IPS DF 19.7 (cell line): Measurements from ENCODE around the gene ADGRL2.

Experiments
- DNase-seq: peaks from one replicate; pipeline ENCODE4 v3.0.0-alpha.2; 2013; ENCODE audit warnings: low read depth, low spot score

Gene ADGRL2

DNA sequence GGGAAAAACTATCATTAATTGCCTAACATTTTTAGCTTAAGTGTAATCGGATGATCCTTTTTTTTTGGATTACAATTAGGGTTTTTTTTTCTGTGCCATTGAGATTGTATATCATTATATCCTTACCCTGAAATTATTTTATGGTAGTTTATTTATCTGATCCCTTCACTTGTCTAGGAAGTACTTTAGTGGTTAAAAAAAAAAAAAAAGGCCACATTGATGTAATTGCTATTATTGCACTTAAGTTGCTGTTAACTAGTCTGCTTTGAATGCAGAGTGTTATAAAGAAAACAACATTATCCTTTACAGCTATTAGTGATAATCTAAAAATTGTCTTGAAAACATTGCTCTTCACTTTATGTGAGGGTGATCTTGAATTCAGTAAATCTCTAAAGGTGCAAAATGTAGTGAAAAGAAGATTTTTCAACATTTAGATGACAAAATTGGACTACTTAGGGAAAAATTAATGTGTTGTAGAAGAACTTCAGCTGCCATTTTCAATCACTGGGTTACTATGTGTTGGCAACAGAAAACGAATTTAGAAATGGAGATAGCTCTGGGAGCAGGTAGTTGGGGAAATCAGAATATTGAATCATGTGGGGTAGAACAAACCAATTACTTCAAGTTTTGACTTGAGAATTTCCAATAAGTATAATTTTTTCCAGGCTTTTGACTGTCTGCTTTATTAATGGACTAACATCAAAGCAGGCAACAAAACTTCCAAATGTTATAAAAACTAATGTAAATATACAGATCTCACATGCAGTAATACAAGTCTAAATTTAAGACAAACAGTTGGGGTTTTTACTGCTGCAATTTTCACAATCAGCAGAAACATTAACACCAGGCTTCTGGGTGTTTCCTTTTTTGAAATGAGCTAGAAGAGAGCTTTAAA, 5.0 kb downstream of the ADGRL2 start:
- DNase-seq: no peak

DNA sequence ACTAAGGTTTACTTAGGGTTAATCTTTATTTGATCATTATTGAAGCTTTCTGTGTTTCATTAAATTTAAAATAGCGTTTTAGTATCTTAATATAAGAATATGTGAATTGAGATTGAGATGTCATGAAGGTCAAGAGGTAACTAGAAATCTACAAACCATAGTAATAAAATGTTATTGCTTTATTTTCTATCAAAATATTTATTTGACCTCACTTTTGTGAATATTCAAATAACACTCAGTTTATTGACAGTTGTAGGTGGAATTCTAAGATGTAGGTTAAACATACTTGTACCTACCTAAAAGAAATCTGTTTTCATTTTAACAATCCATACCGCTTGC, 5.7 kb downstream of the ADGRL2 start:
- no peak for DNase-seq

DNA sequence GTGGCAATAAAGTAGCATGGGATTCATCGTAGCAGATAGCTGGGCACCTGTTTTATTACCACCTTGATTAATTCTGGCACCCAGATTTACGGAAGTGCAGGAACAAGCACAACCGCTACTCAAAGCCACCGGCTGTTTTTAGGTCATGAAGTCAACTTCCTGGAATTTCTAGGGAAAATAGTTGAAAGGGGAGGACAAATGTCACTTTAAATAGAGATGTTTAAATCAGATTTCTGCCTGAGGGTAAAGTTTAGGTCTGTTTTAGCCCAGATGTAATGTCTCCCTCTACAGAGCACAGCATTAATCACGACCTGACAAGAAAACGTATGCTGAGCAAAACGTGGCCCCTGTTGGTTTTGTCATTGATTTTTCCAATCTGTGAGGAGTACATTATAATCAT, 8.0 kb downstream of the ADGRL2 start:
- DNase-seq: no peak

DNA sequence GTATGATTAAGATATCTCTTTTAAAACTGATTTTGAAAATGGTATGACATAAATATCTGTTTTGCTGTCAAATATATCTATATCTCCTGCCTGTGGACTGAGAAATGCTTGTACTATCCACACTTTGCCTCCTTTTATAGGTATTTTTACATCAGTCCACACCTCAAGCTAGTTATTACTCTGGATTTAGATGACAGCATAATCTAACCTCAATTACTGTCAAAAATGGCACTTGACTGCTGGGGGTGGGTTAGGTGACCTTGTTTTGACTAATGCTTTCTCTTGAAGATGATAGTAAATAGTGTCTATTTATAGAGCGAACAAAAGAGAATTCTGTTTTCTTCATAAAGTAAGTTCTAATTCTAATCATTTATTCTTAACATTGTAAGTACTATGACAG, 9.1 kb downstream of the ADGRL2 start:
- DNase-seq: no peak

DNA sequence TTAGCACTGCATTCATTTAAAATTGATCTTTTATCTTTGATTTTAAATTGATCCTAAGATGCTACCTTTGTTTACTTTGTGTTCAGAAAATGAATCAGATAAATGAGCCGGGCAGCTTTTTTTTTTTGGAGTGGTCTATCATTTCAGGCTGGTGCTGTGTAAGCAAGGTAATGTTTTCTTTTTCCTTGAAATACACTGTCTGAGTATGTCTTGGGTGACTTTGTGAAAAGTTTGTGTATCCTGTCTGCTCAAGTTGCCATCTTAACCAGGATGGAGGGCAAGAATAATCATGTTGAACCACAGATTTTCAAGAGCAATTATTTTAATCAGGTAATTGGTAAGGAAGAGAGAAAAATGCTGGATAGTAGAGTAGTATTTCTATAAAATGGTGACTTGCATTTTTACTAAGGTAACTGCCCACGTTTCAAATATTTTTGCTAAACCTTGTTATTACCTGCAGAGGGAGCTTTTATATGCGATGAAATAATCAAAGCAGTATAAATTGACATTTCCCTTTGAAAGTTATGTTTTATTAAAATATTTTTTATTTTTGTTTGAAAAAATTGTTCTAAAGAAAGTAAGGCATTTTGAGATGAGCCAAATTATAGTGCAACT, 11.1 kb downstream of the ADGRL2 start:
- DNase-seq: no peak

DNA sequence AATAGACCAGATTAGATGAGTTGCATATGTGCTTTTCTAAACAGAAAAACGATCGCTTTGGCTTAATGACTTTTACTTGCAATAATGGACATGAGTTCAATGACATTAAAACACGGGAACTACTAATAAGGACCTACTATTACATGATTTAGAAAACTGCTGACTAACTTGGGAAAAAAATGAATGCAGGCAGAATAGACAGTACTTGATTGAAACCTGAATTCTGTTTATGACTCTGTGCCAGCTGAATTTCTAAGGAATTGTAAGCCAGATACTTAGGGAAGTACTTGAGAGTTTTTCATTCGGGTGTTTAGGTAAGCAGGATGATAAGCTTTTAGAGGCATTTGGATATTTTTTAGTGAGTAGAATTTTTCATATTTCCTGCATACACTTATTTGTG, 12.0 kb downstream of the ADGRL2 start:
- DNase-seq: no peak

DNA sequence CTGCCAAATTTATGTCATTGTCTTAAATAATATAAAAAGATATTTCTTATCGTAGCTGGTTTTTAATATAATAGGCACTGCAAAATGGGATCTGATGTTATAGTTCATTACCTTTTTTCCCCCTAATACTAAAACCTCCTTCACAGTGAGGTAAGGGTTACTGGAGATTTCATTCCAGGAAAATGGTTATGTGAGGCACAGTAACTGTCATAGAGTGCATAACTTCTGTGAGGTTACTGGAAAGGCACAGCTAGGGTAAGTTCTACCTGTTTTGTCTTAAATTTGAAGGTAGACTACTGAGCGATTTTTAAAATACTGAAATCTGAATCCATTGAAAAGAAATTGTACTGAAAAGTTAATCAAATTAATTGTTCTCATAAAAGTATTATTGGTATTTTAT, 13.0 kb downstream of the ADGRL2 start:
- no peak for DNase-seq

DNA sequence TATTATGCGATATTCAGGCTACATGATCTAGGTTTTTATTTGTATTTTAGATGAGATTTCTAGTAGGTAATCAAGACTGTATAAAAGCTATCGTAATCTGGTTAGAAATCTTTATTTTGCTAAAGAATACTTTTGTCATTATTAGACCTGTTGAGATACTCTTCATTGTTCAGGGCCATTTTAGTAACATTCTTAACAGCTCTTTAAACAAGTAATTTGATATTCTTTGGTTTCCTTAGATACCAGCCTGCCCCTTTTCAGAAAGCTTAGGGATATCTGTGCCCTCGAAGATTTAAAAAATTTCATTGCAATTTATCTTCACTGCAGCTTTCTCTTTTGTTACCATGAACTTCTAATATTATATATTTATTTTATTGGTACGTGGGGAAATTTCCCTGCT, 18.9 kb downstream of the ADGRL2 start:
- DNase-seq: no peak

DNA sequence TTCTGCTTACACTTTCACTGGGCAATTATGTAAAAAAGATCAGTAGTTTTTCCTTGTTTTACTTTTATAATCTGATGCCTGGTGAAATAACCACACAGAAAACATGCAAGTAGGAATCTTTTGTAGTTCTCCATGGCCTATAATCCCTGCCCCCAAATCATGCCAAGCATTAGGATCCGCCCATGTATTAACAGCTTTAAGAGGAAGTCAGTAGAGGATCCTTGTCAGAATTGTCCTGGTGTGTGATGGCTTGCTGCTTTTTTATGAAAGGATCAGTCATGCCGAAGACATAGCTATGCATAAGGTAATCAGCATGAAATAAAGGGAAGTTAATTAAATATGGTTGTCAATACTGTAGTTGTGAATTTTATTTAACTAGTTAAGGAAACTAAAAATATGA, 20.0 kb downstream of the ADGRL2 start:
- no peak for DNase-seq

DNA sequence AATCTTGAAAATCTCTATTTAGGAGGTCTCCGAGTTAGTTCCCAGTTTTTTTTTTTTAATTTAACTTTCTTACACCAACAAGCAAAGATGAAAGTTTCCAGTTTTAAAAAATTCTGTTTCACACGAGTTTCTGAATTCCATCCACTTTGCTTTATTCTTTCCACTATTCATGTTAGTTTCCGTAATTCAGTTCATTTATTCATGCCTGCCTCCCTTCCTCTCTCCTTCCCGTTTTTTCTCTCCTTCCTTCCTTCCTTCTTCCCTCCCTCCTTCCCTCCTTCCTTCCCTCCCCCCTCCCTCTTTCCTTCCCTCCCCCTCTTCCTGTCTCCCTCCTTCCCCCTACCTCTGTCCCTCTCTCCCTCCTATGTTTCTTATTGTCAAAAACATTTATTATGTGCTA, 22.3 kb downstream of the ADGRL2 start:
- DNase-seq: no peak

DNA sequence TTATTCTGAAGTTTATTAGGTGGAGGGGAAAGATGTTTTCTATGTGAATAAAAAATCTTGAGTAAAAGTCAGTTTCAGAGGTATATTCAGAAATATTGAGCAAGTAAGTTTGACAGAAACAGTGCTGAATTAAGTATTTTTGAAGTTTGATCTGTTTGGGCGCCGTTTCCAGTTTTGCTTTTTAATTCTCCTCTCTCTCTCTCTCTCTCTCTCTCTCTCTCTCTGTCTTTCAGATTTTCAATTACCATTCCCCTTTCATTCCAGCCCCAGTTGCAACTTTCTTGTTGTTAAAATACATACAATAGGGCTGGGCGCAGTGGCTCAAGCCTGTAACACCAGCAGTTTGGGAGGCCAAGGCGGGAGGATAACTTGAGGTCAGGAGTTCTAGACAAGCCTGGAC, 24.0 kb downstream of the ADGRL2 start:
- DNase-seq: no peak

DNA sequence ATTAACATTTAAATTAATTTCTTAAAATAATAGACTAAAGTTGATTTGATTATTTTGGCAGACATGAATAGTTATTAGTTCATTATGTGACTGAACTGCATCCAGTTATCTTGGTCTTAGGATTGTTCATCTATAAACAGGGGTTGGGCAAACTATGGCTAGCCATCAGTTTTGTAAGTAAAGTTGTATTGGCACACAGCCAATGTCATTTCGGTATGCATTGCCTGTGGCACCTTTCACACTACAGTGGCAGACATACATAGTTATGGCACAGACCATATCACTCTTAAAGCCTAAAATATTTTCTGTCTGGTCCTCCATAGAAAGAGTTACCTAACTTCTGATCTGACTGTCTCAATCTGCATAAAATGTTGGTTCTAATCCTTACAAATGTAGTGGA, 27.2 kb downstream of the ADGRL2 start:
- DNase-seq: no peak

DNA sequence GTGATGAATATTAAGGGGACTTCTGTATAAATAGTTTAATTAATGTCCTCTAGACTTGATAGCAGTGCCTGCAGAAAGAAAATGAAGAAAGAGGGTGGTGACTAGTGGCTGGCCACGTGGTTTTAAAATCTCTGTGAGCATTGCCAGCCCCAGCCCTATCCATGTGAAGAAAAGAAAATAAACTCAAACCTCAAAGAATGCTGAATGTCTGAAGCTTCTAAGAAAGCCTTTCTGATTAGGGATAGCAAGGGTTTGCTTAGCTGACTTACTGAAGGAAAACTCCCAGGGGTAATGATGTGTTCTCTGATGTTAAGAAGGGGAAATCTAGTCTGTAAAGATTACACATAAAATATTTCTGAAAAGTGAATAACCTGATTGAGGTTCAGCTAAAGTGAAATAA, 31.8 kb downstream of the ADGRL2 start:
- no peak for DNase-seq

DNA sequence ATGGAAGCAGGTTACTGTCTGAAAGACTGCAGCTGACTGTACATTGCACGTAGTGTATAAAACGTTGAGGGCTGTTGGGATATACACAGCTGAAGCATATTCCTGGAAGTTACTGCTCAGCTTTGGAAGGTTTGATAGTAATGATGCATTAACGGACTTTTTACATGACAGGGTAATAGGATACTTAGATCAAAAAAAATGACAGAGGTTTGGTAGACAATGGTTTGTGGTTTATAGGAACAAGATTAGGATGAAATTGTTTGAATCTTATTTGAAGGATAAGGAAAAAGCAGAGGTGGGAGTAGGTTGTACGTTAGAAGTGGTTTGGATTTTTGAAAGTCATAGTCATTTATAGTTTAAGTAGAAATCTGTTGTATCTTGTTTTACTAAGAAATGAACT, 33.0 kb downstream of the ADGRL2 start:
- no peak for DNase-seq

DNA sequence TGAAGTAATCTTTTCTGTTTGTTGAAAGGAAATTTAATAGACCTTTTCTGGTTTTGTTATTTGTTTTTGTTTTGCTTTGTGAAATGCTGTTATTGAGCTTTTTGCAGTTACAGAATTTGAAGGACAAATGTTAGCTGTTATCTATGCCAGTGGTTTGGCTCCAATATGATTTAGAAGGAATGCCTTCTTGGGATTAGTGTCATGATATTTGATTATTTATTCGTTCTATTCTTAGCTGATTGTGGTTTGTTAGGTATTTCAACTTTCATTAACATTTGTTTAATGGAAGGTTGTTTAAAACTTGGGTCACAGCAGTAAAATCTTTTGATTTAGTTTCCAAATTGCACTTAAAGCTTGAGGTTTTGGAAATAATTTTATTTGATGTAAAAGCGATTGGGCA, 33.5 kb downstream of the ADGRL2 start:
- no peak for DNase-seq

DNA sequence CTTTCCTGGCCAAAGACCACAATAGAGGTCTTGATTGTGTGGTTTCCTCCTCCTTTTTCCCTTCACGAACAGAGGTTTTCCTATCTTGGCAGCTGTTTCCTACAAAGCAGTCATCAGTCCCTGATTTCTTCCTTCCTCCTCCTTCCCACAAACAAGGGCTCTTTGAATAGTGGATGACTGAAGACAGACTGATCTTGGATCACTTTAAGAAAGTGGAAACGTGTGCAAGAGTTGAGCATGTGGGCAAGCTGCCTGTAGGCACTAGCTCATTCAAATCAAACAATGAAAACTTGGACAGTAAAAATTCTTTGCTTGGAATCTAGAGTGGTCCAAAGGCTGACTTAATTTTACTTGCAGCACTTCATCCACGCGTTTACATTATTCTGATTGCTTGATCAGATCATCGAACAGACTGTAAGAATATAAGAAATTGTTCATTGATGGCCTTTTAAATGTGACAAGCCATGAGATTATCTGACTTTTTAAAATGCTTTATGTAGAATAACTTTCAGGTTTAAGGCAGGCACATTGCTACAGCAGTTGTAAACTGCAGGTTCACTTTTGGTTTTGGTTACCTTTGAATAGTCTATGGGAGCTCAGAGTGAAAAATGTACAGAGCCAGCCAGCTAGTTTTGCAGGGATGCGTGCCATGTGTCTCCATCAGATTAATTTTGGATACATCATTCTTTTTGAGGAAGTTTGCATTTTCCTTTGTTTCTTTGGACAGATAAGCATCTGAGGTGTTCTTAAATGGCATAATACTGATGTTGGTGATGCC, 34.4 kb downstream of the ADGRL2 start:
- DNase-seq: no peak

DNA sequence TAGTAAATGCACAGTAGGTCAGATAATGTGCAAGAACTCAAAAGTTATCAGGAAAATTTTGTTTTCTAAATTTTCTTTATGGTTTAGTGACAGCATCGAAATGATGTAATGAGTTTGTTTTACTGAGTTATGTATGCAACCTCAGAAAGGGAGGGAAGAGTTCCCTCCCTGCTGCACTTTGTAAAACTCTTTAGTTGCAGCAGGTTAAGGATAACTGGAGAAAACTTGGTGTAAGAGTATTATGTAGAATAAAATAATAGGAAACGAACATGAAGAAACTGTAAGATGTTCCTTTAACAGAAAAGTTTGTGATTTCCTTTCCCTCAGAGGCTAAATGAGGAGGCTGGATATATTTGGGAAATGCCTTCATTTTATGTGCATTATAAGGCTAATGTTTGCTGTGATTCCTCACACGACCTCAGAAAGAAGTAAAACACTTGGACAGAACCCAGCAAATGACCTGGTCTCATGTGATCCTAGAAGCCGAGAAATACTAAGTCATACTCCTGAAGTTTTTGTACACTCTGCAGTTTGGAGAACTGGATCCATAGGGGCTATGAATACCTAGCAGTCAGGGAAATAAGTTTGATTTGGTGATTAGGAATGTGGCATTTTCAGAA, 35.4 kb downstream of the ADGRL2 start:
- DNase-seq: no peak

DNA sequence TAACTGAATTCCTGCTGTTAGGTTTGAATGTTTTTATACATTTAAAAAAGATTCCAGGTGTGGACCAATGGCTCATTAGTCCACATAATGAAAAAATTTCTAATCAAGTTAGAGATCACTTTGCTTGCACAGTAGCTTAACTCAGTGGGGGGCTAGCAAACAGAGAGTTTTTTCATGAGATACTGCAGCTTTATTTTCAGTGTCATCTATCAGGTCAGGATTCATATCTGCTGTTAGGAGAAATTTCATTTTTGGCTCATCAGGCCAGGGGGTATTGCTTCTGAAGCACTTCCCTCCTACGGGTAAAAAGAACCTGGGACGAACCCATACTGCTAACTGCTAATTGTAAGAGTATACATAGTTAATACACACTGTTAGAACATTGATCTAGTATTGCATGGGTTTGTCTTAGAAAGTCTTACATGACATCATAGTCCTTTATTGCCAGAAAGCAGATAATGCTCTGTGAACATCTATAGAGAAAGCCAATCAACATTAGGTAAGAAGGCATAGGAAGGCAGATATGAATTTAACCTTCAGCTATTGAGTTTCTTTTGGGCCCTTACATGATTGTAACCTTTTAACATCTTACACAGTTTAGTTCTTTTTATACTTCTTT, 38.0 kb downstream of the ADGRL2 start:
- no peak for DNase-seq

DNA sequence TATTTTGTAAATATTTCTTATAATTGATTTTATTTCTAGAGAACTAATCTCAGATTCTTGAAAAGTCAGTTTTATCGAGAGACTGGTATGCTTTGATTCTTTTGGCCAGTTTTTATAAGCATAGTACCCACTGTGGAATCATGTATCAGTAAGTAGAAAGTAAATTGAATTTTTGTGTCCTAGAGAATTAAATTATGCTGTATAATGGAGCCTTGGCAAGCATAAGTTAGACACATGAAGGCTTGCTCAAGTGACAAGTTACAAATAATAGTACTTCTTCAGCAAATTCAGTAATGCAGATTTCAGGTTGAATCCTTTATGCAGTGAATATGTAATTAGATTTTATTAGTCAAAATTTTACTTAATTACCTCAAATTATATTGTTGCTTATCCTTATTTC, 40.1 kb downstream of the ADGRL2 start:
- no peak for DNase-seq

DNA sequence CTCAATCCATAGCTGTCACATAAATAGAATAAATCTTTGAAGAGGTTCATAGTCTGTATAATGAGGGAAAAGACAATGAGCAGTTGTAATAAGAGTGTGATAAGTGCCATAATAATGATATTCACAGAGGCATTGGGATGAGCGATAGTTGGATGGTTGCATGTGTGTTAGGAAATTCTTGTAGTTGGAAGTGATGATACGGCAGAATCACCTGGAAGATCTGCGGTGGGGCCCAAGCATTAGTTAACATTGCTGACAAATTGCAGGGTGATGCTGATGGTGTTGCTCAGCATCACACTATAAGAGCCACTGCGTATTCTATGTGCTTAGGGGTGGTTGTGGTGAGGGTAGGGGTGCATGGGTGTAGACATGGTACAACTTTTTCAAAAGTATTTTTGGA, 41.1 kb downstream of the ADGRL2 start:
- DNase-seq: no peak

DNA sequence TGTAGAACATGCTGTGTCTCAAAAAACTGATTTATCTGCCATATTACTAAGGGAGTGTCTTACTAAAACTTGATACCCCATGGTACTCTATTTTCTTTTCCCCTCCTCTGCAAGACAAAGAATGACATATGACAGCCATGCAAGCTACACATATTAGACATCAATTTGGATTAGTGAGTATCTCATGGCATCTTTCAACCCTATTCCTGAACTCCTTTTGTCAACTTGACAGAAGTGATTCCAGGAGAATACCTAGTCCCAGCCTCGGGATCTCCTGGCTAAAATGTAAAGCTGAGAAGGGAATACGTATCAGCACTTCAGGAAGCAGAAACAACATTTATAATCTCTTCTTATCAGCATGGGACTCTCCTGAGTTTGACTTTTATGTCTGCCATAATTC, 43.7 kb downstream of the ADGRL2 start:
- DNase-seq: no peak

DNA sequence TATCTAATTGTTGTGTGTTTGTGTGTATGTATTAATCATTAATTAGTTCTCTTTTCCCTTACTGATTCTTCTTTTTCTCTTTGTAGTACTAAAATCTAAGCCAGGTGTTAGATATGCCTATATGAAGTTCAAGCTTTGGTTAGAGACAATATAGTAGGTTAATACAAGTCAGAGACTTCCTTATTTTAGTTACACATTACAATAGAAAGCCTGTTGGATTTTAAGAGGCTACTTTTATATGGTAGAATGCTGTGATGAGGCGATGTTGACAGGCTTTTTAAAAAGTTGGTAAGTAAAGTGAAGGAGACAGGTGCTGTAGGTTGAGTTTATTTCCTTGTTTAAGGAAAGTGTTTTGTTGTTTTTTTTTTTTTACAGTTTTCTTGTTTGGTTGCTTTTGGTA, 45.9 kb downstream of the ADGRL2 start:
- no peak for DNase-seq
